ENCODE results near the gene MELK.

- TF ChIP-seq, protein P1, sequence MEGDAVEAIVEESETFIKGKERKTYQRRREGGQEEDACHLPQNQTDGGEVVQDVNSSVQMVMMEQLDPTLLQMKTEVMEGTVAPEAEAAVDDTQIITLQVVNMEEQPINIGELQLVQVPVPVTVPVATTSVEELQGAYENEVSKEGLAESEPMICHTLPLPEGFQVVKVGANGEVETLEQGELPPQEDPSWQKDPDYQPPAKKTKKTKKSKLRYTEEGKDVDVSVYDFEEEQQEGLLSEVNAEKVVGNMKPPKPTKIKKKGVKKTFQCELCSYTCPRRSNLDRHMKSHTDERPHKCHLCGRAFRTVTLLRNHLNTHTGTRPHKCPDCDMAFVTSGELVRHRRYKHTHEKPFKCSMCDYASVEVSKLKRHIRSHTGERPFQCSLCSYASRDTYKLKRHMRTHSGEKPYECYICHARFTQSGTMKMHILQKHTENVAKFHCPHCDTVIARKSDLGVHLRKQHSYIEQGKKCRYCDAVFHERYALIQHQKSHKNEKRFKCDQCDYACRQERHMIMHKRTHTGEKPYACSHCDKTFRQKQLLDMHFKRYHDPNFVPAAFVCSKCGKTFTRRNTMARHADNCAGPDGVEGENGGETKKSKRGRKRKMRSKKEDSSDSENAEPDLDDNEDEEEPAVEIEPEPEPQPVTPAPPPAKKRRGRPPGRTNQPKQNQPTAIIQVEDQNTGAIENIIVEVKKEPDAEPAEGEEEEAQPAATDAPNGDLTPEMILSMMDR (IDR thresholded peaks at IDR 0.05; ENCODE audit: extremely low read depth in 1 of 2, insufficient read depth in 1 of 2, low read depth in 1 of 2, low read length in 2 of 2), result no peak
- TF ChIP-seq JUN (IDR thresholded peaks at IDR 0.05; ENCODE audit: borderline replicate concordance, insufficient read depth, insufficient read length, low read depth), result no peak
- TF ChIP-seq POLR2A (IDR thresholded peaks at IDR 0.05; ENCODE audit: low read depth, low read length), result no peak
- TF ChIP-seq FOS (IDR thresholded peaks at IDR 0.05; ENCODE audit: borderline replicate concordance, insufficient read depth, low read length), result peak; percentile 67
- TF ChIP-seq, protein P2, sequence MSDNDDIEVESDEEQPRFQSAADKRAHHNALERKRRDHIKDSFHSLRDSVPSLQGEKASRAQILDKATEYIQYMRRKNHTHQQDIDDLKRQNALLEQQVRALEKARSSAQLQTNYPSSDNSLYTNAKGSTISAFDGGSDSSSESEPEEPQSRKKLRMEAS (IDR thresholded peaks at IDR 0.05; ENCODE audit: insufficient read depth, insufficient read length), result no peak
- no peak for TF ChIP-seq EZH2 (IDR thresholded peaks at IDR 0.05; ENCODE audit: borderline replicate concordance, low read depth, low read length, severe bottlenecking)
- no peak for TF ChIP-seq POLR2AphosphoS5 (IDR thresholded peaks at IDR 0.05; ENCODE audit: insufficient read depth, low read depth, low read length)
Measured at GRCh38 chr9:36566813-36567221, 5.9 kb upstream of the MELK start.

Measured in endothelial cell of umbilical vein (primary cell).